NB4 (cell line): Measurements from ENCODE around the gene RANBP3.

Experiments
- CTCF ChIP-seq: IDR thresholded peaks from one replicate; pipeline ENCODE4 v1.5.1; 2012; ENCODE audit warnings: low read depth, low read length
- POLR2A ChIP-seq: IDR thresholded peaks from 2 replicates; pipeline ENCODE4 v1.6.1; 2011; ENCODE audit warnings: mild to moderate bottlenecking; ENCODE audit not compliant: insufficient read length; ENCODE audit errors: extremely low read depth

GRCh38 chr19:5922161-5922545 lies 55.8 kb downstream of the RANBP3 start:
- TF ChIP-seq CTCF: no peak
- TF ChIP-seq POLR2A: no peak
